Progenitor cell of endocrine pancreas (in vitro differentiated cells): ENCODE data around the gene SMAD3. TPM values are rescaled to one million over a fixed set of nuclear protein-coding genes. Genes with fewer than 3 reads are reported as not detected.

ENCODE experiments used
- DNase-seq: peaks from one replicate; pipeline ENCODE4 v3.0.0; 2021; ENCODE audit warnings: low spot score; ENCODE audit not compliant: unreplicated experiment
- H3K27ac Mint-ChIP-seq: 2 replicates; pipeline ENCODE4 v1.8.0; 2021; ENCODE audit warnings: mild to moderate bottlenecking, moderate library complexity, mixed read lengths
- H3K27me3 Mint-ChIP-seq: 2 replicates; pipeline ENCODE4 v1.8.0; 2021; ENCODE audit warnings: mixed read lengths
- H3K36me3 Mint-ChIP-seq: 2 replicates; pipeline ENCODE4 v1.8.0; 2022; ENCODE audit warnings: mixed read lengths; ENCODE audit not compliant: insufficient read depth
- H3K4me1 Mint-ChIP-seq: 2 replicates; pipeline ENCODE4 v1.8.0; 2021; ENCODE audit warnings: low read depth, mixed read lengths
- H3K4me3 Mint-ChIP-seq: 2 replicates; pipeline ENCODE4 v1.8.0; 2021; ENCODE audit warnings: low read depth, mild to moderate bottlenecking, moderate library complexity, mixed read lengths
- H3K9me3 Mint-ChIP-seq: 2 replicates; pipeline ENCODE4 v1.8.0; 2021; ENCODE audit warnings: low read depth, mixed read lengths
- CTCF ChIP-seq: fragments of 200-600 bp; sonication (generic); IDR thresholded peaks from one replicate; pipeline ENCODE4 v1.5.0; 2021; ENCODE audit warnings: antibody characterized with exemption, mild to moderate bottlenecking; ENCODE audit not compliant: unreplicated experiment
- total RNA-seq: library from RNA; stranded (reverse); gene quantifications from 2 replicates; pipeline ENCODE4 v1.2.1, GENCODE V29; 2021

SMAD3 gene
- total RNA-seq, 1 donor from 2014 or later, result 51.3 TPM

- Mint-ChIP-seq H3K36me3 (no peaks in the 10 kb centered on the region), H3K4me3 (no peak overlapping the region), H3K27me3 (peaks cover 5% of the 10 kb centered on the region), H3K4me1 (peaks cover 33% of the 10 kb centered on the region), H3K9me3 (no peaks in the 10 kb centered on the region), H3K27ac (no peak overlapping the region)
- DNase-seq, result no peak
- TF ChIP-seq CTCF, result no peak
Observed at GRCh38 chr15:67040277-67040676, 25.1 kb upstream of the SMAD3 start.

- no peaks in the 10 kb centered on the region for H3K36me3 Mint-ChIP-seq
- no peak for DNase-seq
- H3K27ac Mint-ChIP-seq, result no peak overlapping the region
- H3K27me3 Mint-ChIP-seq, result peaks cover 2% of the 10 kb centered on the region
- no peaks in the 10 kb centered on the region for H3K9me3 Mint-ChIP-seq
- no peak for TF ChIP-seq CTCF
- H3K4me3 Mint-ChIP-seq, result no peak overlapping the region
- peaks cover 35% of the 10 kb centered on the region for H3K4me1 Mint-ChIP-seq
Observed at GRCh38 chr15:67042551-67043142, 22.8 kb upstream of the SMAD3 start.

- no peak for DNase-seq
- Mint-ChIP-seq H3K4me3 (no peak overlapping the region), H3K27me3 (no peaks in the 10 kb centered on the region), H3K9me3 (no peaks in the 10 kb centered on the region), H3K27ac (peak overlapping the region; percentile 79), H3K36me3 (no peaks in the 10 kb centered on the region), H3K4me1 (peaks cover 42% of the 10 kb centered on the region)
- no peak for TF ChIP-seq CTCF
Observed at GRCh38 chr15:67043939-67044771, 21.2 kb upstream of the SMAD3 start.

GRCh38 chr15:67047149-67047661 lies 18.2 kb upstream of the SMAD3 start:
- H3K27ac Mint-ChIP-seq, result no peak overlapping the region
- H3K4me1 Mint-ChIP-seq, result peaks cover 44% of the 10 kb centered on the region
- H3K9me3 Mint-ChIP-seq, result no peaks in the 10 kb centered on the region
- no peaks in the 10 kb centered on the region for H3K27me3 Mint-ChIP-seq
- no peak for DNase-seq
- no peak overlapping the region for H3K4me3 Mint-ChIP-seq
- TF ChIP-seq CTCF, result no peak
- no peaks in the 10 kb centered on the region for H3K36me3 Mint-ChIP-seq
